Neural crest cell (in vitro differentiated cells): ENCODE results near the gene WDR48. TPM values are rescaled to one million over a fixed set of nuclear protein-coding genes. Genes with fewer than 3 reads are reported as not detected.

Experiments used
- DNase-seq: peaks from one replicate; pipeline ENCODE4 v3.0.0; 2021; ENCODE audit warnings: low read depth, mixed read lengths, low spot score
- H3K27ac Mint-ChIP-seq: one replicate; pipeline ENCODE4 v1.8.0; 2021; ENCODE audit warnings: mild to moderate bottlenecking, mixed read lengths; ENCODE audit not compliant: unreplicated experiment
- H3K27me3 Mint-ChIP-seq: 2 replicates; pipeline ENCODE4 v1.8.0; 2021; ENCODE audit warnings: low read depth, mild to moderate bottlenecking, mixed read lengths
- H3K36me3 Mint-ChIP-seq: 2 replicates; pipeline ENCODE4 v1.8.0; 2021; ENCODE audit warnings: low read depth, mild to moderate bottlenecking, mixed read lengths
- H3K4me1 Mint-ChIP-seq: 2 replicates; pipeline ENCODE4 v1.8.0; 2021; ENCODE audit warnings: mixed read lengths
- H3K4me3 Mint-ChIP-seq: one replicate; pipeline ENCODE4 v1.8.0; 2021; ENCODE audit warnings: mild to moderate bottlenecking, mixed read lengths
- H3K9me3 Mint-ChIP-seq: 2 replicates; pipeline ENCODE4 v1.8.0; 2021; ENCODE audit warnings: mixed read lengths
- total RNA-seq: library from RNA; stranded (reverse); gene quantifications from 2 replicates; pipeline ENCODE4 v1.2.1, GENCODE V29; 2021
- TF ChIP-seq, protein P1 (sequence below): fragments of 200-600 bp; sonication (generic); conservative IDR thresholded peaks from 2 replicates; pipeline ENCODE4 v1.5.0; 2021; ENCODE audit warnings: antibody characterized with exemption, mild to moderate bottlenecking

The WDR48 gene
- total RNA-seq, 1 donor from 2014 or later: 44.7 TPM

DNA sequence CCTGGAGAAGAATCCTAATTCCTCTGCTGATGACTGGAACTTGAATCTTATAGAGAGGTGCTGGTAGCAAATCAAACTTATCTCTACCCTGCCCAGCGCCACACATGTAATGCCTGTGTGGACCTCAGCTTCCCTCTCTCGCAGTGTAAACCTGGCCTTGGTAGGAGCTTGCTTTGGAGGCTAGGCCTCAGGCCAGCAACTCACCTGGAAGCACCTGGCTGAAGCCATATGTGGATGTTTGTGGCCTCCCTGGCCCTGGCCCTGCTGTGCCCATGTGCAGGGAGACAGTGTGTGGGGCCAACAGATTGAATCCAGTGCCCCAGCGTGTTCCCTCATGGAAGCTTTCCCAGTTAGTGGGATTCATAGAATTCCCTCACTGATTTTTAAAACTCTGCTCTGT is 64.1 kb downstream of the WDR48 start:
- H3K4me1 Mint-ChIP-seq: no peaks in the 10 kb centered on the region
- H3K9me3 Mint-ChIP-seq: no peaks in the 10 kb centered on the region
- DNase-seq: no peak
- H3K27ac Mint-ChIP-seq: no peak overlapping the region
- no peaks in the 10 kb centered on the region for H3K27me3 Mint-ChIP-seq
- H3K4me3 Mint-ChIP-seq: no peak overlapping the region
- H3K36me3 Mint-ChIP-seq: no peaks in the 10 kb centered on the region
- TF ChIP-seq, protein P1, sequence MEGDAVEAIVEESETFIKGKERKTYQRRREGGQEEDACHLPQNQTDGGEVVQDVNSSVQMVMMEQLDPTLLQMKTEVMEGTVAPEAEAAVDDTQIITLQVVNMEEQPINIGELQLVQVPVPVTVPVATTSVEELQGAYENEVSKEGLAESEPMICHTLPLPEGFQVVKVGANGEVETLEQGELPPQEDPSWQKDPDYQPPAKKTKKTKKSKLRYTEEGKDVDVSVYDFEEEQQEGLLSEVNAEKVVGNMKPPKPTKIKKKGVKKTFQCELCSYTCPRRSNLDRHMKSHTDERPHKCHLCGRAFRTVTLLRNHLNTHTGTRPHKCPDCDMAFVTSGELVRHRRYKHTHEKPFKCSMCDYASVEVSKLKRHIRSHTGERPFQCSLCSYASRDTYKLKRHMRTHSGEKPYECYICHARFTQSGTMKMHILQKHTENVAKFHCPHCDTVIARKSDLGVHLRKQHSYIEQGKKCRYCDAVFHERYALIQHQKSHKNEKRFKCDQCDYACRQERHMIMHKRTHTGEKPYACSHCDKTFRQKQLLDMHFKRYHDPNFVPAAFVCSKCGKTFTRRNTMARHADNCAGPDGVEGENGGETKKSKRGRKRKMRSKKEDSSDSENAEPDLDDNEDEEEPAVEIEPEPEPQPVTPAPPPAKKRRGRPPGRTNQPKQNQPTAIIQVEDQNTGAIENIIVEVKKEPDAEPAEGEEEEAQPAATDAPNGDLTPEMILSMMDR: no peak

DNA sequence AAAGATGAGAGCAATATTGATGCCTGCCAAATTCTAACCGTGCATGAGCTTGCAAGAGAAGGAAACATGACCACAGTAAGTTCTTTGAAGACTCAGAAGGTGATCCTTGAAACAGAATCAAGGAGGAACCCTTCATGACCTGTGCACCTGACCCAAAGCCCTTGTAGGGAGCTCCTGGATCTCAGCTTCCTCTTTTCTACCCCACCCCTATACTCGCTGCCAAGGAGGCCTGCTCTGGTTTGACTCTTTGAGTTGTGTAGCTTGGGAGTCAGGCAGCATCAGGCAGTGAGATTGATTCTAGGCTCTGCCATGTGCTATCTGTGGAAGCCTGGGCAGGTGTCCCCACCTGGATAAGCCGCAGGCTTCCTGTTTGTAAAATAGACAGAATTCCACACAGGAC is 66.3 kb downstream of the WDR48 start:
- no peaks in the 10 kb centered on the region for H3K9me3 Mint-ChIP-seq
- H3K4me1 Mint-ChIP-seq: no peaks in the 10 kb centered on the region
- H3K36me3 Mint-ChIP-seq: no peaks in the 10 kb centered on the region
- no peak for DNase-seq
- TF ChIP-seq, protein P1: no peak
- no peaks in the 10 kb centered on the region for H3K27me3 Mint-ChIP-seq
- no peak overlapping the region for H3K4me3 Mint-ChIP-seq
- H3K27ac Mint-ChIP-seq: no peak overlapping the region

DNA sequence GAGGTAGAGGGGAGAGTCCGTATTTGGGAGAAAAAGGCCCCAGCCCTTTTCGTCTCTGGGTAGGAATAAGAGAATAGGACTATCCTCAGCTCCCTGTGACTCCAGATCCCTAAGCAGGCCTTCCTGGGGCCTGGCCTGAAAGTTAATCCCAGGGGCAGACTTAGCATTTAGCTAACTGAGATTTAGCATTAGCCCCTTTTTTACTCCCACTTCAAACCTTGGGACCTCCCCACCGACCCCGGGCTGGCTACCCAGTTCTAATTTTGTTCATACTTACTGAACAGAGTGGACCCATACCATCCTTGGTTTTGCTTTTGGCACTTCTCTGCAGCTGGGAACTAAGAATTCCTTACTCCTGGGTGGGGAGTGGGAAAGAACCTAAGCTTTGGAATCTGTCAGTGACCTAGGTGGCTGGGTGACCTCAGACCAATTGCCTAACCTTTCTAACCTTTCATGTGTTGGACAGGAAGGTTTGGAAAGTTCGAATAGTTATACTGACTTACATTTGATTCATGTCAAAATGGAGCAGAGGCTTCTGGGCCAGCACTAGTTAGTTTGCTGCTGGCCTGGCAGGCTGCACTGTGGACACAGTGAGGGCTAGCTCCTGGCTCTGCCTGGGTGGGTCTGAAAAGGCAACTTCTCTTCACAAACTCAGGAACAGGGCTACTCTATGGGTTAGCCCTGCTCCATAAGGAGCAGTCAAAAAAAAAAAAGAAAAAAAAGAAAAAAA is 67.3 kb downstream of the WDR48 start:
- H3K9me3 Mint-ChIP-seq: no peaks in the 10 kb centered on the region
- no peaks in the 10 kb centered on the region for H3K27me3 Mint-ChIP-seq
- no peaks in the 10 kb centered on the region for H3K36me3 Mint-ChIP-seq
- no peak overlapping the region for H3K4me3 Mint-ChIP-seq
- no peaks in the 10 kb centered on the region for H3K4me1 Mint-ChIP-seq
- TF ChIP-seq, protein P1: no peak
- no peak for DNase-seq
- H3K27ac Mint-ChIP-seq: no peak overlapping the region

DNA sequence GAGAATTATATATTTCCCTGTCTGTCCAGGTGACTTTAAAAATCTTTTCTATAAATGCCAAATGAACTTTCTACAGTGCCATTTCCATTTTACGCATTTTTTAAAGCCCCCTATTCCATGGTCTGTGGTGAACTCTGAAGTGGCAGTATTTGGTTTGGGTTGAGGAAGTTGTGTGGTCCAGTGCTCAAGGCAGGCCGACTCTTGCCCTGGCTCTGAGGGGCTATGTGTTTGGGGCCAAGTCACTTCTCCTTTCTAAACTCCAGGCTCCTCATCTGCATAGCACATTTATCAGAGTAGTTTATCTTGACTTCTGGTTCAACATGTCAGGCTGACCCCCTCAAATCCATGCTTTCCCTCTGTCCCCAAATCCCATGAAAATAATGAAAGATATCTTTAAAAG is 69.8 kb downstream of the WDR48 start:
- no peaks in the 10 kb centered on the region for H3K27me3 Mint-ChIP-seq
- H3K4me3 Mint-ChIP-seq: no peak overlapping the region
- H3K36me3 Mint-ChIP-seq: no peaks in the 10 kb centered on the region
- DNase-seq: no peak
- H3K9me3 Mint-ChIP-seq: no peaks in the 10 kb centered on the region
- H3K4me1 Mint-ChIP-seq: no peaks in the 10 kb centered on the region
- no peak overlapping the region for H3K27ac Mint-ChIP-seq
- TF ChIP-seq, protein P1: no peak

DNA sequence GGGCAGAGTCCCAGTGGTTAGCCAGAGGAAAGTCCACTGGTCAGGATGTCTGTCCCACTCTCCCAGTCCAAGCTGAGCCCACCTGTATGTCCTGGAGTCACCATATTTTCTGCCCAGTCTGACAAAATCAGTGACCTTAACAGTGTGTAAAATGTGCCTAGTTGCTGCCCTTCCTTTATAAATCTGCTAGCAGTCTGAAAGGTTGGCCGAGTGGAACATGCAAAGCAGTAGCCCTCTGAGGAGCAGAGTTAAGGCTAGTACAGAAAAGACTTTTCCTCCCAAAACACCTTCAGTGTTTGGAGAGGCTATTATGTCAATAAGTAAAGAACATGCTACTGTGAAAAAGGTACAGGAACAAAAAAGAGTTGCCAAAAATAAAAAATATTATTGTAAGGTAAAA is 71.0 kb downstream of the WDR48 start:
- Mint-ChIP-seq H3K4me3 (no peak overlapping the region), H3K36me3 (no peaks in the 10 kb centered on the region), H3K27ac (no peak overlapping the region), H3K27me3 (no peaks in the 10 kb centered on the region), H3K9me3 (no peaks in the 10 kb centered on the region), H3K4me1 (no peaks in the 10 kb centered on the region)
- TF ChIP-seq, protein P1: no peak
- no peak for DNase-seq
